HCT116 (cell line): ENCODE data around the gene SDK1. TPM values are rescaled to one million over a fixed set of nuclear protein-coding genes. Genes with fewer than 3 reads are reported as not detected.

Experiments used
- ATAC-seq: fragments of 200-7000 bp; cut with Tn5 transposase; 2 replicates; pipeline ENCODE4 v1.9.1; 2020; ENCODE audit warnings: mild to moderate bottlenecking, moderate library complexity
- BruUV-seq: library from RNA; stranded (reverse); fragments of 400-500 nt; replicated peaks from 2 replicates; lab custom pipeline; 2021; lab: Mats Ljungman, UMichigan
- CTCF ChIA-PET: fragments of 300-600 bp; sonication (Branson Sonifier 250); formaldehyde crosslinking; loops from one replicate; lab custom pipeline; 2021; ENCODE audit warnings: antibody characterized with exemption; lab: Charles Lee
- POLR2A ChIA-PET: fragments of 300-600, 350-600 bp; sonication (Branson Sonifier 250); formaldehyde crosslinking; loops from one replicate; lab custom pipeline; 2021; ENCODE audit warnings: antibody characterized with exemption; lab: Charles Lee
- RAD21 ChIA-PET, 2 experiments: fragments of 300-600 bp; sonication (Branson Sonifier 250); formaldehyde crosslinking; loops; one replicate each; lab custom pipeline; 2023; ENCODE audit warnings: low total read pairs in 2 of 2; ENCODE audit not compliant: uncharacterized antibody in 2 of 2, unreplicated experiment in 2 of 2, low non-redundant PET in 1 of 2; lab: Charles Lee
- DNase-seq: peaks from one replicate; pipeline ENCODE4 v3.0.0-alpha.2; 2010; ENCODE audit warnings: low read depth, low spot score
- H2AFZ ChIP-seq: fragments of 200-600 bp; shearing (Covaris generic), sonication (generic); 2 replicates; pipeline ENCODE4 v1.6.1; 2017; ENCODE audit warnings: low read depth, mixed run types, mixed read lengths, antibody characterized with exemption, low read length; ENCODE audit not compliant: poor library complexity, severe bottlenecking
- H3K27ac ChIP-seq: 2 replicates; pipeline ENCODE4 v1.5.1; 2012; ENCODE audit warnings: low read depth, low read length
- H3K27me3 ChIP-seq: fragments of 200-600 bp; sonication (generic); 2 replicates; pipeline ENCODE4 v1.6.1; 2016; ENCODE audit warnings: mixed run types, low read length, mixed read lengths; ENCODE audit not compliant: insufficient read depth
- H3K36me3 ChIP-seq, 2 experiments: fragments of 200-500 bp in 1 of 2; fragments of 200-600 bp in 1 of 2; sonication (Bioruptor generic) in 1 of 2; sonication (generic) in 1 of 2; 2 replicates each; pipeline versions ENCODE4 v1.5.1 to v1.6.1; 2014 to 2016; ENCODE audit warnings: low read length in 2 of 2, inconsistent platforms in 1 of 2, mixed read lengths in 1 of 2, mixed run types in 1 of 2; ENCODE audit not compliant: insufficient read depth in 2 of 2, control insufficient read depth in 1 of 2
- H3K4me1 ChIP-seq, 2 experiments: fragments of 200-600 bp in 1 of 2; sonication (generic) in 1 of 2; 2 replicates each; pipeline versions ENCODE4 v1.5.1 to v1.6.1; 2012 to 2017; ENCODE audit warnings: low read length in 2 of 2, inconsistent platforms in 1 of 2, mild to moderate bottlenecking in 1 of 2, mixed read lengths in 1 of 2, mixed run types in 1 of 2, moderate library complexity in 1 of 2; ENCODE audit not compliant: insufficient read depth in 2 of 2, control insufficient read depth in 1 of 2
- H3K4me2 ChIP-seq: fragments of 200-600 bp; sonication (generic); 2 replicates; pipeline ENCODE4 v1.6.1; 2017; ENCODE audit warnings: mixed run types, low read length, mixed read lengths
- H3K4me3 ChIP-seq, 2 experiments: fragments of 200-600 bp in 1 of 2; sonication (generic) in 1 of 2; replicated peaks in 1 of 2; 2 replicates each; pipeline ENCODE4 v1.5.1; 2011 to 2016; ENCODE audit warnings: low read length in 2 of 2, control low read depth in 1 of 2, low read depth in 1 of 2, mild to moderate bottlenecking in 1 of 2, mixed read lengths in 1 of 2, mixed run types in 1 of 2
- H3K79me2 ChIP-seq: fragments of 200-600 bp; sonication (generic); 2 replicates; pipeline ENCODE4 v1.6.1; 2017; ENCODE audit warnings: mild to moderate bottlenecking, mixed run types, low read length, moderate library complexity, mixed read lengths; ENCODE audit not compliant: insufficient read depth
- H3K9ac ChIP-seq: fragments of 200-600 bp; sonication (generic); 2 replicates; pipeline ENCODE4 v1.6.1; 2016; ENCODE audit warnings: low read length, mixed read lengths
- H3K9me2 ChIP-seq: fragments of 200-600 bp; sonication (generic), shearing (Covaris generic); 2 replicates; pipeline ENCODE4 v1.6.1; 2017; ENCODE audit warnings: mixed run types, mild to moderate bottlenecking, moderate library complexity; ENCODE audit not compliant: insufficient read depth
- H3K9me3 ChIP-seq, 2 experiments: fragments of 200-500 bp in 1 of 2; fragments of 200-600 bp in 1 of 2; sonication (Bioruptor generic) in 1 of 2; sonication (generic) in 1 of 2; 2 replicates each; pipeline ENCODE4 v1.6.1; 2014 to 2017; ENCODE audit warnings: low read length in 2 of 2, mixed read lengths in 2 of 2, inconsistent platforms in 1 of 2, low read depth in 1 of 2, mild to moderate bottlenecking in 1 of 2, mixed run types in 1 of 2, moderate library complexity in 1 of 2; ENCODE audit not compliant: control insufficient read depth in 1 of 2, insufficient read depth in 1 of 2
- H4K20me1 ChIP-seq: fragments of 200-600 bp; sonication (generic), shearing (Covaris generic); 2 replicates; pipeline ENCODE4 v1.6.1; 2017; ENCODE audit warnings: mixed run types, mild to moderate bottlenecking, moderate library complexity; ENCODE audit not compliant: insufficient read depth
- CBX3 ChIP-seq: IDR thresholded peaks from 2 replicates; pipeline ENCODE4 v1.6.1; 2012; ENCODE audit warnings: low read depth
- CEBPB ChIP-seq: IDR thresholded peaks from 2 replicates; pipeline ENCODE4 v1.6.1; 2012; ENCODE audit warnings: low read depth
- EGR1 ChIP-seq: IDR thresholded peaks from 2 replicates; pipeline ENCODE4 v1.6.1; 2012; ENCODE audit warnings: low read depth
- ELF1 ChIP-seq: IDR thresholded peaks from 2 replicates; pipeline ENCODE4 v1.6.1; 2012; ENCODE audit warnings: low read depth, borderline replicate concordance
- EZH2 ChIP-seq: fragments of 200-600 bp; sonication (generic); IDR thresholded peaks from 2 replicates; pipeline ENCODE4 v1.6.1; 2017; ENCODE audit warnings: antibody characterized with exemption, mixed run types
- EZH2phosphoT487 ChIP-seq: fragments of 200-600 bp; IDR thresholded peaks from 2 replicates; pipeline ENCODE4 v1.6.1; 2018; ENCODE audit warnings: antibody characterized with exemption, borderline replicate concordance
- FOSL1 ChIP-seq: IDR thresholded peaks from 2 replicates; pipeline ENCODE4 v1.6.1; 2012; ENCODE audit warnings: low read depth
- RAD21 ChIP-seq: IDR thresholded peaks from 2 replicates; pipeline ENCODE4 v1.6.1; 2012; ENCODE audit warnings: low read depth, mild to moderate bottlenecking
- SIN3A ChIP-seq: IDR thresholded peaks from 2 replicates; pipeline ENCODE4 v1.6.1; 2012; ENCODE audit warnings: low read depth
- SP1 ChIP-seq: IDR thresholded peaks from 2 replicates; pipeline ENCODE4 v1.6.1; 2012; ENCODE audit warnings: low read depth
- SRF ChIP-seq: IDR thresholded peaks from 2 replicates; pipeline ENCODE4 v1.6.1; 2012; ENCODE audit warnings: low read depth
- TCF7L2 ChIP-seq: IDR thresholded peaks from 2 replicates; pipeline ENCODE4 v1.7.0; 2011; ENCODE audit warnings: borderline replicate concordance, inconsistent platforms; ENCODE audit not compliant: insufficient read depth, insufficient read length; ENCODE audit errors: extremely low read depth
- ZFX ChIP-seq: fragments of 450-650 bp; IDR thresholded peaks from 2 replicates; pipeline ENCODE4 v1.6.1; 2017
- ZNF274 ChIP-seq: fragments of 200-500 bp; sonication (Bioruptor generic); IDR thresholded peaks from 2 replicates; pipeline ENCODE4 v1.6.1; 2014; ENCODE audit warnings: mild to moderate bottlenecking, low read depth, low read length, inconsistent platforms
- intact Hi-C: fragments of 100-400 bp; cut with micrococcal nuclease; formaldehyde crosslinking; loops from 2 replicates; pipeline ENCODE4 v1.10.0; 2022
- total RNA-seq: library from RNA; stranded (reverse); gene quantifications from one replicate; pipeline ENCODE4 v1.2.1, GENCODE V29; 2021; ENCODE audit not compliant: unreplicated experiment
- TF ChIP-seq, protein P1 (sequence below): IDR thresholded peaks from 2 replicates; pipeline ENCODE4 v1.6.1; 2012
- TF ChIP-seq, protein P2 (sequence below): IDR thresholded peaks from 2 replicates; pipeline ENCODE4 v1.6.1; 2012
- TF ChIP-seq, protein P3 (sequence below), 3 experiments: fragments of 200-600 bp in 1 of 3; sonication (generic) in 1 of 3; IDR thresholded peaks in 2 of 3; conservative IDR thresholded peaks in 1 of 3; 2 replicates each; pipeline ENCODE4 v1.5.1; 2012 to 2017; ENCODE audit warnings: low read depth in 2 of 3, low read length in 2 of 3, antibody characterized with exemption in 1 of 3, borderline replicate concordance in 1 of 3, control low read depth in 1 of 3, mild to moderate bottlenecking in 1 of 3, mixed read lengths in 1 of 3, mixed run types in 1 of 3, moderate library complexity in 1 of 3; ENCODE audit not compliant: insufficient read depth in 1 of 3

Gene SDK1
- total RNA-seq, 1 experiment from 2014 or later: 0.05 TPM

DNA sequence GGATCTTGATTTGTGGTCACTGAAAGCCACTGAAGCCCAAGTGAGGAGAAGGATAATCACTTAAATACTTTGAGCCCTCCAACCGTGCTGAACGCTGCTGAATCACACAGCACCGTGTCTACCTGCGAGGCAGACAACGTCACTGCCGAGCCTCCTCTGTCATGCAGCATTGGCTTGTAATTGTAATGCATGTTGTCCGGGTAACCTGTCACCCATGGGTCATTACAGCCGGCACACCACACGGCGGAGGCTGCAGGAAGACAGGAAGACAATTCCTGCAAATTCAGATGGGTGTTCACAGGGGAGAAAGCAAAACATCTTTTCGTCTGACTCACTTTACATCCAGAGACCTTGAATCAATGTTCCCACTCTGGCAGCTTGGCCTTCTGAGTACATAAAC is 835.0 kb downstream of the SDK1 start:
- ChIA-PET RAD21 (no interaction called here), CTCF (interaction anchor here (1.0 kb wide), 1 partner anchor 157 kb away, joined by 3 read pairs; no protein-coding TSS in a partner anchor), POLR2A (no interaction called here)
- BruUV-seq: no TSS peak
- TF ChIP-seq ZNF274: no peak
- no peak for TF ChIP-seq SRF
- TF ChIP-seq, protein P1, sequence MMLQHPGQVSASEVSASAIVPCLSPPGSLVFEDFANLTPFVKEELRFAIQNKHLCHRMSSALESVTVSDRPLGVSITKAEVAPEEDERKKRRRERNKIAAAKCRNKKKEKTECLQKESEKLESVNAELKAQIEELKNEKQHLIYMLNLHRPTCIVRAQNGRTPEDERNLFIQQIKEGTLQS: no peak
- no peak for TF ChIP-seq ELF1
- no peak for TF ChIP-seq SIN3A
- no peak for TF ChIP-seq ZFX
- TF ChIP-seq, protein P2, sequence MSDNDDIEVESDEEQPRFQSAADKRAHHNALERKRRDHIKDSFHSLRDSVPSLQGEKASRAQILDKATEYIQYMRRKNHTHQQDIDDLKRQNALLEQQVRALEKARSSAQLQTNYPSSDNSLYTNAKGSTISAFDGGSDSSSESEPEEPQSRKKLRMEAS: no peak
- no peak for TF ChIP-seq CEBPB
- TF ChIP-seq RAD21: no peak
- no peak for TF ChIP-seq EGR1
- TF ChIP-seq, protein P3, sequence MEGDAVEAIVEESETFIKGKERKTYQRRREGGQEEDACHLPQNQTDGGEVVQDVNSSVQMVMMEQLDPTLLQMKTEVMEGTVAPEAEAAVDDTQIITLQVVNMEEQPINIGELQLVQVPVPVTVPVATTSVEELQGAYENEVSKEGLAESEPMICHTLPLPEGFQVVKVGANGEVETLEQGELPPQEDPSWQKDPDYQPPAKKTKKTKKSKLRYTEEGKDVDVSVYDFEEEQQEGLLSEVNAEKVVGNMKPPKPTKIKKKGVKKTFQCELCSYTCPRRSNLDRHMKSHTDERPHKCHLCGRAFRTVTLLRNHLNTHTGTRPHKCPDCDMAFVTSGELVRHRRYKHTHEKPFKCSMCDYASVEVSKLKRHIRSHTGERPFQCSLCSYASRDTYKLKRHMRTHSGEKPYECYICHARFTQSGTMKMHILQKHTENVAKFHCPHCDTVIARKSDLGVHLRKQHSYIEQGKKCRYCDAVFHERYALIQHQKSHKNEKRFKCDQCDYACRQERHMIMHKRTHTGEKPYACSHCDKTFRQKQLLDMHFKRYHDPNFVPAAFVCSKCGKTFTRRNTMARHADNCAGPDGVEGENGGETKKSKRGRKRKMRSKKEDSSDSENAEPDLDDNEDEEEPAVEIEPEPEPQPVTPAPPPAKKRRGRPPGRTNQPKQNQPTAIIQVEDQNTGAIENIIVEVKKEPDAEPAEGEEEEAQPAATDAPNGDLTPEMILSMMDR (IDR thresholded peaks at IDR 0.05 in 2 of 3, conservative IDR thresholded peaks at IDR 0.05 in 1 of 3; ENCODE audit: borderline replicate concordance in 1 of 3, insufficient read depth in 1 of 3, low read depth in 2 of 3, low read length in 2 of 3): no peak
- no peak for TF ChIP-seq EZH2
- no peak for TF ChIP-seq EZH2phosphoT487
- TF ChIP-seq CBX3: no peak
- no peak for TF ChIP-seq TCF7L2
- TF ChIP-seq SP1: no peak
- TF ChIP-seq FOSL1: no peak
- Histone ChIP-seq H3K36me3 (no peaks in the 10 kb centered on the region), H3K27me3 (no peaks in the 10 kb centered on the region), H3K9ac (no peak overlapping the region), H2AFZ (no peak overlapping the region), H3K9me2 (no peaks in the 10 kb centered on the region), H3K4me1 (no peaks in the 10 kb centered on the region), H3K9me3 (no peaks in the 10 kb centered on the region), H4K20me1 (no peaks in the 10 kb centered on the region), H3K27ac (no peak overlapping the region), H3K4me2 (no peak overlapping the region), H3K4me3 (no peak overlapping the region), H3K79me2 (no peaks in the 10 kb centered on the region)
- intact Hi-C loops: no loop called here
- DNase-seq (no peak), ATAC-seq (no peak)
